Transverse colon (tissue), 4 donors: ENCODE measurements around the gene ODF4. TPM values are rescaled to one million over a fixed set of nuclear protein-coding genes. Genes with fewer than 3 reads are reported as not detected.
A peak's percentile ranks its signal among the peaks of the same experiment; 100 is the strongest.

ENCODE experiments used
- DNase-seq: peaks from one replicate; pipeline ENCODE4 v3.0.0-alpha.2; 2019
- H3K27ac ChIP-seq, 4 donors: fragments of 200-600 bp; sonication (generic); 2 replicates each; pipeline ENCODE4 v1.5.1; 2016 to 2018; ENCODE audit warnings: inconsistent platforms in 4 of 4
- H3K27me3 ChIP-seq: fragments of 200-600 bp; sonication (generic); 2 replicates; pipeline ENCODE4 v1.5.1; 2017; ENCODE audit warnings: inconsistent platforms
- H3K36me3 ChIP-seq, 4 donors: fragments of 200-600 bp; sonication (generic); 2 replicates each; pipeline ENCODE4 v1.5.1; 2017 to 2019; ENCODE audit warnings: inconsistent platforms in 4 of 4
- H3K4me1 ChIP-seq, 4 donors: fragments of 200-600 bp; sonication (generic); 2 replicates each; pipeline ENCODE4 v1.5.1; 2017 to 2020; ENCODE audit warnings: inconsistent platforms in 4 of 4
- H3K4me3 ChIP-seq, 4 donors: fragments of 200-600 bp; sonication (generic); 1 replicate in 1 of 4; 2 replicates in 3 of 4; pipeline versions ENCODE4 v1.5.1 to v1.6.1; 2017 to 2019; ENCODE audit warnings: inconsistent platforms in 4 of 4
- H3K9me3 ChIP-seq, 2 donors: fragments of 200-600 bp; sonication (generic); 2 replicates each; pipeline ENCODE4 v1.5.1; 2017 to 2019; ENCODE audit warnings: inconsistent platforms in 2 of 2
- EP300 ChIP-seq: sonication (generic); formaldehyde crosslinking; IDR thresholded peaks from one replicate; pipeline ENCODE4 v1.6.1; 2017; ENCODE audit warnings: antibody characterized with exemption, low read depth
- POLR2A ChIP-seq: fragments of 450-650 bp; IDR thresholded peaks from one replicate; pipeline ENCODE4 v1.6.1; 2016; ENCODE audit warnings: antibody characterized with exemption, mild to moderate bottlenecking, moderate library complexity
- POLR2AphosphoS5 ChIP-seq, 3 donors: sonication (generic); formaldehyde crosslinking; IDR thresholded peaks; one replicate each; pipeline ENCODE4 v1.6.1; 2016; ENCODE audit warnings: antibody characterized with exemption in 3 of 3
- WGBS, 2 donors: methylation state at CpG; one replicate each; pipeline ENCODE4 v1.1.5; 2018; ENCODE audit warnings: low coverage in 1 of 2; 5-methylcytosine and 5-hydroxymethylcytosine counted together
- in situ Hi-C, 4 donors: fragments of 200-750 bp; cut with MboI; loops; one replicate each; pipeline versions ENCODE4 v1.15.0 to v1.15.1; 2017; ENCODE audit warnings: low sequenced_read_pairs in 3 of 4, low pct_ligation_motif_present in 1 of 4, low pct_unique_long_range_greater_than_20kb in 1 of 4
- intact Hi-C: fragments of 100-400 bp; cut with DNase I; formaldehyde crosslinking; loops from one replicate; pipeline ENCODE4 v1.15.1; 2023; ENCODE audit warnings: low total_unique reads
- total RNA-seq, 4 donors: library from RNA; depleted of rRNA; stranded (reverse); fragments of >200 nt; gene quantifications; one replicate each; pipeline ENCODE4 v1.1.0, GENCODE V29; 2016
- TF ChIP-seq, protein P1 (sequence below), 5 experiments: fragments of 200-600 bp in 3 of 5; fragments of 450-650 bp in 2 of 5; sonication (generic) in 3 of 5; IDR thresholded peaks; 1 replicate in 2 of 5; 2 replicates in 3 of 5; pipeline ENCODE4 v1.5.1; 2016 to 2017; ENCODE audit warnings: antibody characterized with exemption in 5 of 5, inconsistent platforms in 3 of 5, mild to moderate bottlenecking in 2 of 5, moderate library complexity in 1 of 5

The ODF4 gene
- total RNA-seq, 4 donors from 2014 or later: not detected

DNA sequence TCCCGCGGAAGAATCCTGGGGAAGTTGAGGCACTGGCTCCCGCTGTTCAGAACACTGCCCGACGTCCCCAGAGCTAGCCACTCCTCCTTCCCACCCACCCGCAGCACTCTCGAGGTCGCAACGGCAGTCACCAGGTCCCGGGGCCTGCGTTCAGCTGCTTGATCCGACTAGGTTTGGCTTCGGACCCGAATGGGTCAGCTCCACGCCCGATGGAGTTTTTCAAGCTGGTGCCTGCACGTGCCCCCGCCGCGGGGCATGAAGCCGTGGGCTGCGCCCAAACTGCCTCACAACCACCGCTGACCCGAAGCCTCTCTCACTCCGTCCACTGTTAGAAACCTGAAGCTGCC lies 12.4 kb upstream of the ODF4 start:
- Histone ChIP-seq H3K4me3 (peak overlapping the region in 3 of 4 donors; percentile 23 to 48 (median 37)), H3K27me3 (peaks cover 34% of the 10 kb centered on the region), H3K36me3 (no peaks in the 10 kb centered on the region), H3K4me1 (peaks cover 0 to 15% (median 10%) of the 10 kb centered on the region in 4 donors), H3K9me3 (no peaks in the 10 kb centered on the region), H3K27ac (peak overlapping the region in 2 of 4 donors; percentile 26 to 55)
- DNase-seq: no peak
- intact Hi-C loops: no loop called here
- TF ChIP-seq, protein P1, sequence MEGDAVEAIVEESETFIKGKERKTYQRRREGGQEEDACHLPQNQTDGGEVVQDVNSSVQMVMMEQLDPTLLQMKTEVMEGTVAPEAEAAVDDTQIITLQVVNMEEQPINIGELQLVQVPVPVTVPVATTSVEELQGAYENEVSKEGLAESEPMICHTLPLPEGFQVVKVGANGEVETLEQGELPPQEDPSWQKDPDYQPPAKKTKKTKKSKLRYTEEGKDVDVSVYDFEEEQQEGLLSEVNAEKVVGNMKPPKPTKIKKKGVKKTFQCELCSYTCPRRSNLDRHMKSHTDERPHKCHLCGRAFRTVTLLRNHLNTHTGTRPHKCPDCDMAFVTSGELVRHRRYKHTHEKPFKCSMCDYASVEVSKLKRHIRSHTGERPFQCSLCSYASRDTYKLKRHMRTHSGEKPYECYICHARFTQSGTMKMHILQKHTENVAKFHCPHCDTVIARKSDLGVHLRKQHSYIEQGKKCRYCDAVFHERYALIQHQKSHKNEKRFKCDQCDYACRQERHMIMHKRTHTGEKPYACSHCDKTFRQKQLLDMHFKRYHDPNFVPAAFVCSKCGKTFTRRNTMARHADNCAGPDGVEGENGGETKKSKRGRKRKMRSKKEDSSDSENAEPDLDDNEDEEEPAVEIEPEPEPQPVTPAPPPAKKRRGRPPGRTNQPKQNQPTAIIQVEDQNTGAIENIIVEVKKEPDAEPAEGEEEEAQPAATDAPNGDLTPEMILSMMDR (IDR thresholded peaks at IDR 0.05): no peak
- TF ChIP-seq POLR2A: no peak
- TF ChIP-seq EP300: no peak
- no peak for TF ChIP-seq POLR2AphosphoS5 (IDR thresholded peaks at IDR 0.05)
- in situ Hi-C loops: no loop called here
- WGBS, 2 donors: 20% methylated on average over 23 of the region's 25 CpGs; no CpG with 5 or more reads in 1 of the 2 donors

DNA sequence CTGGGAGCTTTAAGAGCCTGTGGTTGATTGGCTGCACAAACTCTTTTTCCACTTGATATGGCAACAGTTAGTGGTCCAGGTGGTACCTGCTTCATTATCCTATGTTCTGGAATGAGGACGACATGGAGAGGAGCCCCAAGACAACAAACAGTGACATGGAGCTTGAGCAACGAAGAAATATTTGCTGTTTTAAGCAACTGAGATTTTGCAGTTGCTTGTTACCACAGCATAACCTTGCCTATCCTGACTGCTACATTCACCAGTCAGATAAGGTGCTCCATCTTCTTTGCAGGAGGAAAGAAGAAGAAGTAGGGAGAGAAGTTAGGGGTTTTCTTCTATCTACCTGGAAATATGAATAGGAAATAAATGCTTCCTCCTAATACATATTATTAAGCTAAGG lies 7.5 kb upstream of the ODF4 start:
- H3K4me1 ChIP-seq: peaks cover 0 to 4% (median 3%) of the 10 kb centered on the region in 4 donors
- no peak for DNase-seq
- intact Hi-C loops (no loop called here), in situ Hi-C loops (no loop called here)
- no peaks in the 10 kb centered on the region for H3K9me3 ChIP-seq
- no peak overlapping the region for H3K4me3 ChIP-seq
- peaks cover 12% of the 10 kb centered on the region for H3K27me3 ChIP-seq
- no peak overlapping the region for H3K27ac ChIP-seq
- TF ChIP-seq EP300 (no peak), POLR2A (no peak), POLR2AphosphoS5 (IDR thresholded peaks at IDR 0.05) (no peak)
- TF ChIP-seq, protein P1 (IDR thresholded peaks at IDR 0.05): no peak
- 74 to 84% methylated on average over 2 of the region's 2 CpGs for WGBS, 2 donors
- no peaks in the 10 kb centered on the region for H3K36me3 ChIP-seq

DNA sequence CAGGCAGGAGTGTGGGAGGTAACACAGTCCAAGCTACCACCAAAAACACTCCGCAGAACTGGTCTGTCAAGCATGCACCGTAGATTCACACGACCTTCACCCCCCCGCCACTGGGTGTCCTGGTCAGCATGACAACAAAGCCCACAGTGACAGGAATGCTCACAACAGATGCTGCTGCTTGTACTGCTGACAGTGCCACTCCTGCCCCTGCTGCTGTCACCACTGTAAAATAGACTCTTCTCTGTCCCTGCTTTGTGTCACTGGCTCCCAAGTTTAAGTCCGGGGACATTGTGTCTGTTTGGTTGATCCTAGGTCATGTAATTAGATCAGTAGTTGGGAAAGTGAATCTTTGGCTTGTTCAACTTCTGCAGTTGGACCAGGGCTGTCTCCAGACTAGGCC lies 7.0 kb upstream of the ODF4 start:
- 51 to 62% methylated on average over 3 to 5 of the region's 5 CpGs for WGBS, 2 donors
- no peaks in the 10 kb centered on the region for H3K4me1 ChIP-seq
- H3K4me3 ChIP-seq: no peak overlapping the region
- H3K36me3 ChIP-seq: no peaks in the 10 kb centered on the region
- H3K27ac ChIP-seq: no peak overlapping the region
- intact Hi-C loops: no loop called here
- H3K9me3 ChIP-seq: no peaks in the 10 kb centered on the region
- peaks cover 6% of the 10 kb centered on the region for H3K27me3 ChIP-seq
- in situ Hi-C loops: no loop called here
- DNase-seq: no peak
- no peak for TF ChIP-seq POLR2AphosphoS5 (IDR thresholded peaks at IDR 0.05)
- no peak for TF ChIP-seq POLR2A

DNA sequence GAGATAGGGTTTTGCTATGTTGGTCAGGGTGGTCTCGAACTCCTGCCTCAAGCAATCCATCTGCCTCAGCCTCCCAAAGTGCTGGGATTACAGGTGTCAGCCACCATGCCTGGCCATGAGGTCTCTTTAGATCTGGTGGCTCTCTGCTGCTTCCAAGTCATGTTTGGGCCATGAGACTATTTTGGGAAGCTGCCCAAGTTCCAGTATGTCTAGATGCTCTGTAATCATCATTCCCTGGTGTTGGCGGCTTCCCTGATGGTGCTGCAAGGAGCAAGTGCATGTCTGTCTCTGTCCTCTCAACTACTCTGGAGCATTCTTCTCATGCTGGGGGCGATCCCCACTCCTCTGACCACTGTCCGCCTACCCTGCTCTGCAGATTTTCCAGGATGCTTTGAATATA lies 6.4 kb upstream of the ODF4 start:
- Histone ChIP-seq H3K9me3 (no peaks in the 10 kb centered on the region), H3K36me3 (no peaks in the 10 kb centered on the region), H3K27ac (no peak overlapping the region), H3K4me3 (no peak overlapping the region), H3K27me3 (peaks cover under 1% of the 10 kb centered on the region), H3K4me1 (peaks cover 0 to 2% (median 0%) of the 10 kb centered on the region in 4 donors)
- no peak for DNase-seq
- 86% methylated on average over 4 of the region's 4 CpGs; no CpG with 5 or more reads in 1 of the 2 donors for WGBS, 2 donors
- in situ Hi-C loops (no loop called here), intact Hi-C loops (no loop called here)
- TF ChIP-seq POLR2AphosphoS5 (IDR thresholded peaks at IDR 0.05): no peak
- TF ChIP-seq EP300: no peak

DNA sequence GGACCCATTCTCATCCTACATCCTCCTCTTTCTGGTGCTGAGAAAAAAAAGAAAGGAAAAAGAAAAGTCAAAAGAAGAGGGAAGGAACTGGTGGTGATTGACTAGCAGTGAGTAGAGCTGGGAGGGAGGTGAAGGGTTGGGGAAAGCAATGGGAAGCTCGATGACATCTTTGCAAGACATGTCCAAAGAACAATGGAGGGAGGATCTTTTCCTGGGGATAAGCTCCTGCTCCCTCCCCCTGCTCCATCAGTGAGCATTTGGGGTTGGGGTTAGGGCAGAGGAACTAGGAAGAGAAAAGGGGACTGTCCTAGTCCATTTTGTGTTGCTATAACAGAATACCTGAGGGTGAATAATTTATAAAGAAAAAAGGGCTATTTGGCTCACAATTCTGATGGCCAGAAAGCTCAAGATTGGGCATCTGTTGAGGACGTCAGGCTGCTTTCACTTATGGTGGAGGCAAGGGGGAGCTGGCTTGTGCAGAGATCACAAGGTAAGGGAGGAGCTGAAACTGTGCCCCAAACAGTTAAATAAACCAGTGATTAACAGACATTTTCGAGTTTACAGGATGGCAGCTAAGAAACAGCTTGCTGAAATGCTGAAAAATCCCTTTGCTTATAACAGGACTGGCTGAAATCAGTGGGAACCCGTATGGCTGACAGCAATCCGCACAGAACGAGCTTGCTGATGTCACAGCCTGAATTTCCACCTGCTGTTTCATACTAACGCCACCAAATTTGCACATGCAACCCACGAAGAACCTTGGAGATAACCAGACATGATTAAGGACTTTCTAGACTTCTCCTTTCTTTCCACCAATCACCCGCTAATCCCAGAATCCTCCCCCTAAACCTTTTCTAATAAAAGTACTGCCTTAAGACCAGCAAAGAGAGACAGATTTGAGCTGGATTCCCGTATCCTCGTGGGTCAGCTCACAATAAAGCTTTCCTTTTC lies 1.6 kb upstream of the ODF4 start:
- Histone ChIP-seq H3K4me3 (no peak overlapping the region), H3K4me1 (peaks cover 0 to 2% (median 0%) of the 10 kb centered on the region in 4 donors), H3K27me3 (no peaks in the 10 kb centered on the region), H3K36me3 (no peaks in the 10 kb centered on the region), H3K9me3 (no peaks in the 10 kb centered on the region), H3K27ac (no peak overlapping the region)
- intact Hi-C loops: no loop called here
- no peak for DNase-seq
- TF ChIP-seq, protein P1 (IDR thresholded peaks at IDR 0.05): no peak
- no peak for TF ChIP-seq POLR2AphosphoS5 (IDR thresholded peaks at IDR 0.05)
- TF ChIP-seq POLR2A: no peak
- TF ChIP-seq EP300: no peak
- in situ Hi-C loops: no loop called here
- 31 to 40% methylated on average over 4 to 11 of the region's 11 CpGs for WGBS, 2 donors
